GM12874 (cell line): ENCODE results near the gene IGFLR1.

Experiments
- TF ChIP-seq, protein P1 (sequence below): IDR thresholded peaks from 2 replicates; pipeline ENCODE4 v1.5.1; 2011; ENCODE audit warnings: low read depth, mild to moderate bottlenecking, control low read depth, low read length, moderate library complexity; ENCODE audit not compliant: insufficient read depth

IGFLR1 gene

DNA sequence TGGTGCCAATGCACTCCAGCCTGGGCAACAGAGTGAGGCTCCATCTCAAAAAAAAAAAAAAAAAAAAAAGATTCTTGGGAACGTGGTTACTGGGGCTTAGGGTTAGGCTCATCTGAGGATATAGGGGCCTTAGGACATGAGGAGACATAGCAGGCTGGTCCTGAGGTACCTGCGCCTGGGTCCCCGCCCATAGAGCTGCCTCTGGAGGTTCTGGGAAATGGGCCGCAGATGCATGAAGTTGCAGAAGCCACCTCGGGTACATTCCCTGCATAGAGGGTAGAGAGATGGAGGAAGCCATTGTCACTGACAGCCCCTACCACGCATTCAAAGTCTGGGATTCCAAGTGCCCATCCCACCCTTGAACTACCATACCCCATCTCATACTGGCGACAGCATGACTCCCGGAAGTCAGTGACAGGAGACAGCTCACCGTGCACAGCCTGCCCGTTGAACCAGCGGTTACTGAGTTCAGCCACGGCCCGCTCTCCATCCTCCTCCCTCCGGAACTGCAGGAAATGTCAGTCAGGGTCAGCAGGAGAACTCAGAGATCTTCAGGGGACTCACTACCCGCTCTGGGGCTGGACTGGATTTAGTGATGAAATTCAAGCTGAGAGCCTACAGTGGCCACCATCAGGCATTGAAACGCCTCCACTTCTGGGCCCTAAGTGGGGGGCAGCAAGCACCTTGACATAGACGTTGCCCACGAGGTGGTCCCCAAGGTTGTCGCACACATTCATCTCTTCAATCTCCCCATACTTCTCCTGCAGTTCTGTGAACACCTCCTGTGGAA, 1.6 kb upstream of the IGFLR1 start:
- TF ChIP-seq, protein P1, sequence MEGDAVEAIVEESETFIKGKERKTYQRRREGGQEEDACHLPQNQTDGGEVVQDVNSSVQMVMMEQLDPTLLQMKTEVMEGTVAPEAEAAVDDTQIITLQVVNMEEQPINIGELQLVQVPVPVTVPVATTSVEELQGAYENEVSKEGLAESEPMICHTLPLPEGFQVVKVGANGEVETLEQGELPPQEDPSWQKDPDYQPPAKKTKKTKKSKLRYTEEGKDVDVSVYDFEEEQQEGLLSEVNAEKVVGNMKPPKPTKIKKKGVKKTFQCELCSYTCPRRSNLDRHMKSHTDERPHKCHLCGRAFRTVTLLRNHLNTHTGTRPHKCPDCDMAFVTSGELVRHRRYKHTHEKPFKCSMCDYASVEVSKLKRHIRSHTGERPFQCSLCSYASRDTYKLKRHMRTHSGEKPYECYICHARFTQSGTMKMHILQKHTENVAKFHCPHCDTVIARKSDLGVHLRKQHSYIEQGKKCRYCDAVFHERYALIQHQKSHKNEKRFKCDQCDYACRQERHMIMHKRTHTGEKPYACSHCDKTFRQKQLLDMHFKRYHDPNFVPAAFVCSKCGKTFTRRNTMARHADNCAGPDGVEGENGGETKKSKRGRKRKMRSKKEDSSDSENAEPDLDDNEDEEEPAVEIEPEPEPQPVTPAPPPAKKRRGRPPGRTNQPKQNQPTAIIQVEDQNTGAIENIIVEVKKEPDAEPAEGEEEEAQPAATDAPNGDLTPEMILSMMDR, result no peak

- TF ChIP-seq, protein P1, result no peak
These were observed 1.1 kb downstream of the IGFLR1 start for GRCh38 chr19:35741203-35741515.

DNA sequence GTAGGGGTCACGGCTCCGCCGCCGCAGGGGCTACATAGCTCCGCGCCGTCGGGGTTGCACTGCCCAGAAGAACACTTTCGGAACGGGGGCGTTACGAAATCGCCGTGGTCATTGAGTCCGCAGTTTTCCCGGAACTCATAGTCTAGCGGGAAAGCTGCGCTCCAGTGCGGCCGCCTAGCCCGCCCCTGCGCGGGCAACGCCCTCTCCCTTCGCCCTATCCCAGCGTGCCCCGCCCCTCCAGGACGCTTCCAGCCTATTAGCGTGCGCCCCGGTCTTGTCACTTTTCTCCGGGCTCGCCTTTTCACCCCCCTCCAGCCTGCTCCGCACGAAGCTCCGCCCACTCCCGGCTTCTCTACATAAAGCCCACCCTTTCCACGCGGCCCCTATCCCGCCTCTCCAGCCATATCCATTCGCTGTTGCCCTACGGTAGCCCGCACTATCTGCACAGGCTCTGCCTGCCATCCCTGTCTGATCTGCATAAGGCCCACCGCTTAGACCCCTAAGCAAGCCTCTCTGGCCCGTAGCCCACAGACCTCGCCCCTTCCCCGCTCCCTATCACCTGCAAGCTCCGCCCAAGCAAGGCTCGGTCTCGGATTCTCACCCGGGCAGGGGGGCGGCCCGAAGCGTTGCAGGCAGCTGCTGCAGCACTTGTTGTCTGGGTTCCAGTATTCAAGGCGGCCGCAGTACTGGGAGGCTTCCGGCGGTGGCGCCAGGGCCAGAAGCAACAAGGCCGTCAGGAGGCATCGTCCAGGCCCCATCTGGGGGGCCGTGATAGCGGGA, 1.6 kb downstream of the IGFLR1 start:
- TF ChIP-seq, protein P1, result peak; percentile 28

DNA sequence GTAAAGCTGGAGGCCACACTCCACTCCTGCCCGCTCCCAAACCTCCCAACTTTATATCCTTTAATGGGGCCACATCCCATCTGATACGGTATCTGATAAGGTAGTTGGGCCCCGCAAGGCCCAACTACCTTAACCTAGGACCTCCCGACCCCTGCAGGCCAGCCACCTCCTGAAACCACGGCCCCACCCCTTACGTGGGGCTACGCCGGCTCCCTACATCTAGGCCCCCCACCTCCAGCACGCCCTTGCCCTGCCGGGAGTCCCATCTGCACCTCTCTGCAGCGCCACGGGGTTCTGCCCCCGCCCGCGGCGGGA, 2.2 kb downstream of the IGFLR1 start:
- TF ChIP-seq, protein P1, result no peak

- TF ChIP-seq, protein P1, result no peak
These were observed 2.8 kb downstream of the IGFLR1 start for GRCh38 chr19:35739275-35740107.

DNA sequence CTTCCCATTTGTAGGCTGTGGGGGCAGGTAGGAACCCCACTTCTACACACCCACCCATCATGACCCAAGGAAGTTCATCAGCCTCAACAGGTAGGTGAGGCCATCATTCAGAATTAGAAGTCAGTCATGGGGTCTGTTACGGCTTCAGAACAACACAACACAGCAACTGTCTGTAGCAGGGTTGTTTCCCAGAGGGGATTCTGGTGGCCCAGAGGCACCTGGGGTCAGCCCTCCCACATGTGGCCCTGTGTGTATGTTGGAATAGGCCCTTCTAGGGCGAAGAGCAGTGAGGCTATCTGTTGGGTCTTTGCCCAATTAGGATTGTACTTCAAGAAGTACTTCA, 3.4 kb downstream of the IGFLR1 start:
- TF ChIP-seq, protein P1, result no peak
